GM06990 (cell line): ENCODE measurements around the gene ZNF776.
"Not testable (repeated sequence)": the region's sequence is repeated elsewhere in the genome, so short reads cannot be mapped to it uniquely, and the experiment has no call there.

Source experiments
- DNase-seq: peaks from one replicate; pipeline ENCODE4 v3.0.0-alpha.2; 2011; ENCODE audit not compliant: insufficient read length; ENCODE audit errors: extremely low read depth
- H3K27me3 ChIP-seq: replicated peaks from 2 replicates; pipeline ENCODE4 v1.6.0; 2011; ENCODE audit warnings: low read length; ENCODE audit not compliant: control insufficient read depth, insufficient read depth
- H3K36me3 ChIP-seq: 2 replicates; pipeline ENCODE4 v1.5.1; 2011; ENCODE audit warnings: low read length; ENCODE audit not compliant: control insufficient read depth, insufficient read depth
- H3K4me3 ChIP-seq: replicated peaks from 2 replicates; pipeline ENCODE4 v1.5.1; 2011; ENCODE audit warnings: low read depth, mild to moderate bottlenecking, control low read depth, low read length
- CTCF ChIP-seq: IDR thresholded peaks from 2 replicates; pipeline ENCODE4 v1.5.1; 2011; ENCODE audit warnings: low read length, control low read depth, mild to moderate bottlenecking, inconsistent platforms; ENCODE audit not compliant: insufficient read depth, poor library complexity, severe bottlenecking

ZNF776 gene

DNA sequence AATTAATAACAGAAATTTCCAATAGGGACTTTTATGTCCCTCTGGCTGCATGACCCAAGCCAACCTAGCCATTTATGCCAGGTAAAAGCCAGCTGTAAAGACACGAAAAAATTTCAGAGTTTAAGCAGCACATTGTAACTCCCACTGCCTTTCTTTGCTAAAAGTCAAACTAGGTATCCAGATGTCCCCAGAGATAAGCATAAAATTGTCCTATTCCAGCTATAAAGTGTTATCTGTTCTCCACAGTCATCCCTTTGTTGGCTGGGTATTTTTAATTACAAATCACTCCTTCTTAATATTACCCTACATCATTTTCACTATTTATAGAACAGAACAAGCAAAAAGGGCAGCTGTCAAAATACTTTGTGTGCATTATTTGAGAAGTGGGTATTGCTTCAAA, 34.4 kb upstream of the ZNF776 start:
- Histone ChIP-seq H3K36me3 (no peaks in the 10 kb centered on the region; the same call in 1 of the 2 replicates), H3K4me3 (no peak overlapping the region), H3K27me3 (no peaks in the 10 kb centered on the region)
- no peak for TF ChIP-seq CTCF
- DNase-seq: no peak

GRCh38 chr19:57719424-57719823, 27.2 kb upstream of the ZNF776 start:
- TF ChIP-seq CTCF: no peak
- DNase-seq: no peak
- H3K36me3 ChIP-seq: peaks cover 29% of the 10 kb centered on the region
- no peaks in the 10 kb centered on the region for H3K27me3 ChIP-seq
- no peak overlapping the region for H3K4me3 ChIP-seq

- H3K4me3 ChIP-seq: no peak overlapping the region
- DNase-seq: no peak
- TF ChIP-seq CTCF: no peak
- H3K27me3 ChIP-seq: no peaks in the 10 kb centered on the region
- peaks cover 29% of the 10 kb centered on the region for H3K36me3 ChIP-seq
Measured at GRCh38 chr19:57719901-57720519, 26.6 kb upstream of the ZNF776 start.

GRCh38 chr19:57720878-57721277, 25.7 kb upstream of the ZNF776 start:
- DNase-seq: no peak
- Histone ChIP-seq H3K27me3 (no peaks in the 10 kb centered on the region), H3K36me3 (peaks cover 29% of the 10 kb centered on the region), H3K4me3 (no peak overlapping the region)
- TF ChIP-seq CTCF: no peak

DNA sequence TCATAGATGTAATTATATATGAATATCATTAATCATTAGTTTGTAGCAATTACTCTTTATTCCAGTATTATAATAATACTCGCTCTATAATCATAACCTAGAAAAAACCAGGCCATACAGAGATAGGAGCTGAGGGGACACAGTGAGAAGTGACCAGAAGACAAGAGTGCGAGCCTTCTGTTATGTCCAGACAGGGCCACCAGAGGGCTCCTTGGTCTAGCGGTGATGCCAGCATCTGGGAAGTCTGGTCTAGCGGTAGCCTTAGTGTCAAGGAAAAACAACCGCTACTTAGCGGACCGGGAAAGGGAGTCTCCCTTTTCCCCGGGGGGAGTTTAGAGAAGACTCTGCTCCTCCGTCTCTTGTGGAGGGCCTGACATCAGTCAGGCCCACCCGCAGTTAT, 8.3 kb upstream of the ZNF776 start:
- peak; percentile 50 for TF ChIP-seq CTCF
- DNase-seq, H3K27me3 ChIP-seq, H3K36me3 ChIP-seq, H3K4me3 ChIP-seq: not testable (repeated sequence)

- H3K4me3 ChIP-seq, H3K36me3 ChIP-seq, H3K27me3 ChIP-seq, DNase-seq: not testable (repeated sequence)
Measured at GRCh38 chr19:57738770-57739169, 7.8 kb upstream of the ZNF776 start.
